Mucosa of gallbladder (tissue), 1 donor: Measurements from ENCODE around the gene TSEN2. TPM values are rescaled to one million over a fixed set of nuclear protein-coding genes. Genes with fewer than 3 reads are reported as not detected.

Source experiments
- DNase-seq: peaks from one replicate; pipeline ENCODE4 v3.0.0-alpha.2; 2020; ENCODE audit warnings: low spot score
- total RNA-seq: library from RNA; stranded (reverse); gene quantifications from one replicate; pipeline ENCODE4 v1.2.1, GENCODE V29; 2021
- donor health status: DM: no; HTN: no; CAD: no.

Gene TSEN2
- total RNA-seq, 1 donor from 2014 or later = 13.6 TPM

DNA sequence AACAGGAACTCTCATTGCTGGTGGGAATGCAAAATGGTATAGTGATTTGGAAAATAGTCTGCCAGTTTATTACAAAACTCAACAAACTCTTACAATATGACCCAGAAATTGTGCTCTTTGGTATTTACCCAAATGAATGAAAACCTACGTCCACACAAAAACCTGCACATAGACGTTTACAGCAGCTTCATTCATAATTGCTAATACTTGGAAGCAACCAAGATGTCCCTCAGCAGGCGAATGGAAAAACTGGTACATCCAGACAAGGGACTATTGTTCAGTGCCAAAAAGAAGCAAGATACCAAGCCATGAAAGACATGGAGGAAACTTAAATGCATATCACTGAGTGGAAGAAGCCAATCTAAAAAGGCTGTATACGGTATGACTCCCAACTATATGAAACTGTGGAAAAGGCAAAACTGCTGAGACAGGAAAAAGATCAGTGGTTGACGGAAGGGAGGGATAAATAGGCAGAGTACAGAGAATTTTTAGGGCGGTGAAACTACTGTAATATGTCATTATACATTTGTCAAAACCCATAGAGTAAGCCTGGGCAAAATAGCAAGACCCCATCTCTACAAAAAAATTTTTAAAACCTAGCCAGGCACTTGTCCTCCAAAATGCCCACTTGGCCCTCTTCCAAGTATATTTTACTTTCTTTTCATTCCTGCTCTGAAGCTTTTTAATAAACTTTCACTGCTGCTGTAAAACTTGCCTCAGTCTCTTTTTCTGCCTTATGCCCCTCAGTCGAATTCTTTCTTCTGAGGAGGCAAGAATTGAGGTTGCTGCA is 65.9 kb downstream of the TSEN2 start:
- no peak for DNase-seq

DNA sequence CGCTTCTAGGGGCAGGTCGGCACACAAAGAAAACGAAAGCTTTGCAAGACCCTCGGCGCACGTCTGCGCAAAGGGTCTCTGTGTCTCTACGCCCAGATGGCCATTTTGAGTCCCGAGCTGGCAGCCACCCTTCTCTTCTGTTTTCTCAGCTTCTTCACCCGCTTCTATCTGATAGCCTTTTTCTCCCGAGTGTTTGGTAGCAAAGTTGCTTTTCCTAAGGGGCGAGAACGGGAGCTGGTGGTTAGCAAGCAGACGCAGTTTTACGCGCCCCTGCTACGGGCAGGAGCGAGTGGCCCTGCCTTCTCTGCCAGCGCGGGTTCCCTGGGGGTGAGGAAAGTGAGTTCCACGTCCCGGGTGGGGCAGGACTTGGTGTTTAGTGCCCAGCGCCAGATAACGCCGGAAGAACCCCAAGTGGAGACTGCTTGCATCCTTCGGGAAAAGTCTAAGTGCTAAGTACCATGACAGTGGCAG is 69.7 kb downstream of the TSEN2 start:
- no peak for DNase-seq

DNA sequence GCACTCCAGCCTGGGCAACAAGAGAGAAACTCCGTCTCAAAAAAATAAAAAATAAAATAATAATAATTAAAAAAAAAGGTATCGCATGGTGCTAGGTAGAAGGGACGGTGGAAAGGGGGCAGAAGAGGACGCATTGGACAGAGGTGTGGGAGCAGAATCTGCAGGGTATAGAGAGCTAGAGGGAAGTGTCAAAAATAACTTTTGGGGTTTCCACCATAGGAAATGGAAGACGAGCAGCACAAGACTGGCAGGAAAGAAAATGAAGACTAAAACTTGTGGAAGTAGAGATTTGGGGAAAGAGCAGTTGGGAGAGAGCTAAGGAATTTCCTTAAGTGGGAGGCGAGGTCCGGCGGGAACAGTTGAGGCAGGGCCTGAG is 72.0 kb downstream of the TSEN2 start:
- DNase-seq = no peak

DNA sequence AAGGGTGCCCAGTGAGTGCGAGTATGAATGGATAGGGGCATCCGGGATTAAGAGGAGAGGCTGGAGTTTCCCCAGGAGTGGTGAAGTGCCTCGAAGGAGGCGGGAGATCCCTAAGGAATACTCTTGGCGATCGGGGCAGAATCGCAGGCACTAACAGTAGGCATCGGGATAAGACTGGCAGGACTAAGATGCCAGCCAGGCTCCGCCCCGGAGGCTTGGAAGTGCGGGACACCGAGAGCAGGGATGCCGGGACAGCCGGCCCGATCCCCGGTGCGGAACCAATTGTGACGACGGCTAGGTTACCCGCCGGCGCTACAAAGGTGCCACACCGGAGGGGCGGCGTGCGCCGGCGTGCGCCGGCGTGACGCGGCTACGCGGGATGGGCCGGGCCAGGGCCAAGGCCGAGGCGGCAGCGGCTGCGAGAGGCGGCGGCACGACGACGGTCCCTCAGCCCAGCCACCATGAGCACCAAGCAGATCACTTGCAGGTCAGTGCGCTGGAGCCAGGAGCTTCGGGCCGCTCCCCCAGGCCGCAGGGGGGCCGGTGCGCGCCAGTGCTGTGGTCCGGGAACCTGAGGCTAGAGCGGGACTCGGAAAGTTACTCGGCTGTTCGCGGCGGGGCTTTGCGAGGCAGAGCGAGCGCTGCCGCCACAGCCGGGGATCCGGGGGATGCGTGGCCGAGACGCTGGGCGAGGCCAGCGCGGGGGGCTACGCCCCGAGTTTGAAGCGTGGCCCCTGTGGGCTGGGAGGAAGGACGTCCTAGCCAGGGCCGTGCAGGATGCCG is 72.6 kb downstream of the TSEN2 start, which contains the start of gene MKRN2:
TSS of gene MKRN2 (plus strand) at position 398 of the 783 bp plus-strand sequence. CDS start at position 462, 64 bp downstream.
- DNase-seq = peak; percentile 88

DNA sequence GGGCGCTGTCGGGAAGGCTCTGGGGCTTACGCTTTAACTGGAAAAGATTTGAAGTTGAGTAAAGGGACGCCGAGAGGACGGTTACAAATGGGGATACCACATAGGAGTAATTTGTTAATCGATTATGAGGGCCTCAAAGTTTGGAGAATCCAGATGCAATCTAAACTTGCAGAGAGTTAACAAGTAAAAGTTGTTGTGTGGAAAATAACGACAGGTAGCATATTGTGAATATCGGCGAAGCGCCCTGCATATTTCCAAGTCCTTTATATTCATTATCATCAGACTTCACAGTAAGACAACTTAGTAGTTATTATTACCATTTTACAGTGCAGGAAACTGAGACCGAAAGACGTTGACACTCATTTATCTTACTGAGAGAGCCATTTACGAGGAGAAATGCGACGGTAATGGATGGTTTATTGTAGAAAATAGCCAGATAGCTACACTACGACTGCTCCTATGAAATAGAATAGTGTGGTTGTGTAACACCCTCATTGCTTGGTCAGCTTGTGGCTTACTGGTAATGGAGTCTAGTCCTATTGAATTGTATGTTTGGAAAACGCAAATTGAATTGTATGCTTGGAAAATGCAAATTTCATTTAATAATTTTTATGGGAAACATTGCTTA is 73.3 kb downstream of the TSEN2 start:
- no peak for DNase-seq

DNA sequence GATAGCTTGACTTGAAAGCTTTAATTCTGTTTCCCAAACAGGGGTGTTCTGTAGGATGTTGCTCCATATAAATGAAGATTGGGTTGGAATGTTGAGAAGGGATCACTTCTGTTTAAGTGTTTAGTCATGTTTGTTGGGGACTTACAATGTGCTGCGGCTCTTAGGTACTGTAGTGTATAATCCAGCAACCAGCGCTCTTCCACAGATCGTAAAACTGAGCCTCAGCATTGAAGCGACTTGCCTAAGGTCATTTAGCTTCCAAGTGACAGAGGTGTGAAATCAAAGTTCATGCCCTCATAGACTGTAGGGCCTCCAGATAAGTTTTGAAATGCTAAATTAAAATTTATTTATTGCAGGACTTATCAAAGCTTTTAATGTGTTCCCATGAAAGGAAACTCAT is 74.4 kb downstream of the TSEN2 start:
- DNase-seq = no peak

DNA sequence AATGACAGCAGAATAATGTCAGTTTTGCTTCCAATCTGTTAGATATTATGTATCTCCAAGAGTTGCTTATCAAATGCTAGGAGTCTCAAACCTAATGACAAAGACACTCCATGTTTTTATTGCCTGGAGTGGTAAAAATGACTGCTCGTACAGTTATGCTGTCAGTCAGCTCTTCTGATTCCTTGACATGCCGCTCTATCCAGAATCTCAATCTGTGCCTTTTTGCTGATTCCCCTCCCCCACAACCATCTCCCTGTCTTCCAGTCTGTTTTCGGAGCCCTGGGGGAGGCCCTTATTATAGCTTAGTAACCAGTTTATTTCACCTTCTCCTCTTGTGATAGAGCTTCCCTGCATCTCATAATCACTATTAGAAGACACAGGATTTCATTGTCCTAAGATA is 75.2 kb downstream of the TSEN2 start:
- no peak for DNase-seq

DNA sequence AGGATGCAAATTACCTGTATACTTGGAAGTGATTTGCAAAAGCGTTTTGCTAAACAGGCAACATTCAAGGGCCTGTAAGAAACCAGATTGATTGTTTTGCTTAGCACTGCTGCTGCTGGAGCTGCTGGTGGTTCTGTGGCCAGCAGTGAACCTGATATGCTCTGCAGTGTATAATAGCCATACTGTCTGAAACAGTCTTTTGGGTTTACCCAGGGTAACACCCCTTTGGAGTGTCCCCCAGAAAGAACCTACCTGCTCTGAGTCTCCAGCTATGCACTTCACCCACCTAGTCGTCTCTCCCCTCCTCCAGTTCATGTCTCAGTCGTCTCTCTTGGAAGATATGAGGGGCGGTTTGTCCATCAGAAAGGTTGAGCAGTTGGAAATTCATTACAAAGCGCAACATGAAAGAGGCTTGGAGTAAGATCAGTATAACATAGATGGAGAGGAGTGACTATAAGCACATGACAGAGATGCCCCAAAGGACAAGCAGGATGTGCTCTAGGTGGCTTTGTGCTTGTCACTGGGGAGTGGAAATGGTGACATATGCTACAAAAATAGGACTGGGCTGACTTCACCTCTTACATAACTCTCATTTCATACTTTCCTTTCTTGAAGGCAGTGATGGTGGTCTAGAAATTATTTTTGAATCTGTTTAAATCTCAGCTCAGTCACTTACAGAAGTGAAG is 76.4 kb downstream of the TSEN2 start:
- DNase-seq = no peak

DNA sequence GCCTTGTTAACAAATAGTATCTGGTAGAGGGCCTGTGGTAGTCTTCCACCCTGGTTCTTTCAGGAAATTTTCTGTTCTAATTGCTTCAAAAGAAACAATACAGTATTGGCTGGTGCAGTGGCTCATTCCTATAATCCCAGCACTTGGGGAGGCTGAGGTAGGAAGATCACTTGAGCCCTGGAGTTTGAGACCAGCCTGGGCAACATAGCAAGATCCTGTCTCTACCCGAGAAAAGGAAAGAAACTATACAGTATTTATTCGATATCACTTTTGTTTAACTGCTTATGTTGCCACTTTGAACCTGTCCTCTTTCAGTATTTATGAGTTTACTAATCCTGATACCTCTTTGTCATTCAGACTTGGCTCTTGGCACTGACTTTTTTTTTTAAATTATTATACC is 77.1 kb downstream of the TSEN2 start:
- DNase-seq = no peak

DNA sequence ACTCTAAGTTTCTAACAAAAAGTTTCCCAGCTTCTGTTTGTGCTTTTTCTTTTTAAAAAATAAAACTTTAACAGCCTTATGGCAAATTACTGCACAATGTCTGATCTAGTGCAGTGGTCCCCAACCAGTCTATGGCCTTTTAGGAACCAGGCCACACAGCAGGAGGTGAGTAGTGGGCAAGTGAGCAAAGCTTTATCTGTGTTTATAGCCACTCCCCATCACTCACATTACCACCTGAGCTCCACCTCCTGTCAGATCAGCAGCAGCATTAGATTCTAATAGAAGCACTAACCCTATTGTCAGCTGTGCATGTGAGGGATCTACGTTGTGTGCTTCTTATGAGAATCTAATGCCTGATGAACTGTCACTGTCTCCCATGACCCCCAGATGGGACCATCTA is 78.2 kb downstream of the TSEN2 start:
- DNase-seq = no peak

DNA sequence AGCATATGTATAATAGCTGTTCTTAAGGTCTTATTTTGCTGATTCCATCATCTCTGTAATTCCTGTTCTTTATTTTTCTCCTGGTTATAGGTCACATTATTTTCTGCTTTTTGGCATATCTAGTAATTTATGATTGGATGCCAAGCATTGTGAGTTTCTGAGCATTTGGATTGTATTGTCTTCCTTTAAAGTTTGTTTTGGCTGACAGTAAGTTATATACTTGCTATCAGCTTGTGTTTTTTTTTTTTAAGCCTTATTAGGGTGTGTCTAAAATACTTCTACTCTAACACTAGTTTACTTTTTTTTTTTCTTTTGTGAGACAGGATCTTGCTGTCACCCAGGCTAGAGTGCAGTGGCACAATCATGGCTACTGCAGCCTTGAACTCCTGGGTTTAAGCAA is 82.7 kb downstream of the TSEN2 start:
- no peak for DNase-seq

DNA sequence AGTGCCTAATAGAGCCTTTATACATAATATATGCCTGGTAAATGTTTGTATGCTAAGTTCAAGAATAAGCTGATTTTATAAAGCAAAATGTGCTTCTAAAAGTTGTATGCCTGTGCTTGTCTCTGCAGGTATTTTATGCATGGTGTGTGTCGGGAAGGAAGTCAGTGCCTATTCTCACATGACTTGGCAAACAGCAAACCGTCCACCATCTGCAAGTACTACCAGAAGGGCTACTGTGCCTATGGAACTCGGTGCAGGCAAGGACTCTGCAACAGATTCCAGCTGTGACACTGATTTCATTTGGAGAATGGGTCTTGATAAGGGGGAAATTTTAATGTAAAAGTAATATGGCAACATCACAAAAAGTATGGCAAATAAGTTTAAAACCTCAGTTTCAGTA is 84.5 kb downstream of the TSEN2 start:
- no peak for DNase-seq

DNA sequence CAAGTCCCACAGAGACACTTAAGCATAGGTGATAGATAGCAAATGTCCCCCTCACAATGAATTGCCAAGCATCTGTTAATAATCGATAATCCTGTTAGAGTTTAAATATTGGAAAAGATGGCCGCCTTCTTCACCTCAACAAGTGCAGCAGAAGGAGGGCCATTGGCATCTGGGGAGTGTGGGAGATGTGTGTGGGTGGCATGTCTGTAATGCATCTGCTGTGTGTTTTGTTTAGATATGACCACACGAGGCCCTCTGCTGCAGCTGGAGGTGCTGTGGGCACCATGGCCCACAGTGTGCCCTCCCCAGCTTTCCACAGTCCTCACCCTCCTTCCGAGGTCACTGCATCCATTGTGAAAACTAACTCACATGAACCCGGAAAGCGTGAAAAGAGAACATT is 85.6 kb downstream of the TSEN2 start:
- DNase-seq = no peak

DNA sequence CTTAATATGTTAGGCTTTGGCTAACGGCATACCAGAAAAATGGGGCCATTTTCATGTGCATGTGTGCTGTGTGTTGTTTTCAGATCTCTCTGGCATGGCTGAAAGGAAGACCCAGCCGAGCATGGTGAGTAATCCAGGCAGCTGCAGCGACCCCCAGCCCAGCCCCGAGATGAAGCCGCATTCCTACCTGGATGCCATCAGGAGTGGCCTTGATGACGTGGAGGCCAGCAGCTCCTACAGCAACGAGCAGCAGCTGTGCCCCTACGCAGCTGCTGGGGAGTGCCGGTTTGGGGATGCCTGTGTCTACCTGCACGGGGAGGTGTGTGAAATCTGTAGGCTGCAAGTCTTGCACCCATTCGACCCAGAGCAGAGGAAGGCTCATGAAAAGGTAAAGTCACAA is 87.7 kb downstream of the TSEN2 start:
- DNase-seq = no peak

DNA sequence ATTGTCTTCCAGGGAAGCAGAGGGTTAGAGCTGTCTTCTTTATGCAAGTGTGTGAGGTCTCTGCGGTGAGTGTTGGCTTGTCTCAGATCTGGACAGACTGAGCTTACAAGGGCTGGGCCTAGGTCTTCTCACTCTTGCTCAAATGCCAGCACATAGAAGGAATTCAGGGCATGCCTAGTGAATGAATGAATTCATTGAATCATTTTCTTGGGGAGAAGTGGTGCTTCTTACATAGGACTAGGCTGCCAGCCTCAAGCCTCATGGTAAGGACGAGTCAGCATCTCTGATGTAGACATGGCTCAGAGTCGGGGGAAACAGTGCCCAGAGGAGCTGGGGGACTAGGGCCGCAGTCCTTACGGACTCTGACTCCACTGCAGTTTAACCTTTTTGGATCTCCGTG is 89.9 kb downstream of the TSEN2 start:
- DNase-seq = no peak

DNA sequence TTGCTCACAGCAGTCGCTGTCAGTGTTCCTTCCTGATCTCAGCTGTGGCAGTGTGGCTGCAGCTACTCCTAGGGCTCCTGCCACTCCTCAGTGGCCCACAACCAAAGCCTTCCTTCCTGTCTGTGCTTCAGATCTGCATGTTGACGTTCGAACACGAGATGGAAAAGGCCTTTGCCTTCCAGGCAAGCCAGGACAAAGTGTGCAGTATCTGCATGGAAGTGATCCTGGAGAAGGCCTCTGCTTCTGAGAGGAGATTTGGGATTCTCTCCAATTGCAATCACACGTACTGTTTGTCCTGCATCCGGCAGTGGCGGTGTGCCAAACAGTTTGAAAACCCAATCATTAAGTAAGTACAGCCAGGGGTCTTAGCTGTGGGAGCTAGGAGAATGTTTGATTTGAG is 90.4 kb downstream of the TSEN2 start:
- no peak for DNase-seq

DNA sequence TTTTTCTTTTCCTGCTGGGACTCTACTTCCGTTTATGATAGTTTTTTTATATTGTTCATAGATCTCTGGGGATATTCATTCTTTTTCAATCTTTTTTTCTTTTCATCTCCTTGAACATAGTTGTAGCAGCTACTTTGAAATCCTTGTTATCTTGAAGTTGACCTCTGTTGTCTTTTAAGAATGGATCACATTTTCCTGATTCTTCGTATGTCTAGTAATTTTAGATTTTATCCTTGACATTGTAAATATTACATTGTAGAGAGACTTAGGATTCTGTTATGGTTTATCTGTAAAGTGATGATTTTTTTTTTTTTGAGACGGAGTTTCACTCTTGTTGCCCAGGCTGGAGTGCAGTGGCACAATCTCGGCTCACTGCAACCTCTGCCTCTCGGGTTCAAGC is 93.1 kb downstream of the TSEN2 start:
- DNase-seq = no peak

DNA sequence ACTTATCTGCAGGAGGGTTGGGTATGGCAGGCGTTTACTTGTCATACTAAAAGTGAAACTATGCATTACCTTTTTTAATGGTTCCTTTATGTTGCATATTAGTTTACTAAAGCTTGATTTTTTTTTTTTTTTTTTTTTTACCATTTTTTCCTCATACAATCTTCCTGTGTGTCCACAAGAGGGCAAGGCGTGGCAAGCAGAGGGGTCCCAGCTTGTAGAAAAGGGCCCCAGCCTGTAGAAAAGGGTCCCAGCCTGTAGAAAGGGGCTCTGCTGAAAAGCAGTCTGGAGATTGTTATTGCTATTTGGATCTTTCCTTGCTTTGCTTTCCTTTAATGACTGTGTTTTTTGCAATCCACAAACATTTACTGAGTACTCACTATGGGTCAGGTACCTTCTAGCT is 94.5 kb downstream of the TSEN2 start:
- no peak for DNase-seq

DNA sequence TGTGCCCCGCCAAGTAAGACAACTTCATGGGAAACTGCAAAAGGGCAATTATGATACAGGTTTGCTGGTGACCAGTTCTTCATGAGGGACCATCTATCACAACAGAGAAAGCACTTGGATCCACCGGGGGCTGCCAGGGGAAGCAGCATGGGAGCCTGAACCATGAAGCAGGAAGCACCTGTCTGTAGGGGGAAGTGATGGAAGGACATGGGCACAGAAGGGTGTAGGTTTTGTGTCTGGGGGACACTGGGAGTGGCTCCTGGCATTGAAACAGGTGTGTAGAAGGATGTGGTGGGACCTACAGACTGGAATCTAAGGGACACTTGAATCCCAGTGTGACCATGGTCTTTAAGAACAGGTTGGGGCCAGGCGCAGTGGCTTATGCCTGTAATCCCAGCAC is 95.2 kb downstream of the TSEN2 start:
- no peak for DNase-seq

DNA sequence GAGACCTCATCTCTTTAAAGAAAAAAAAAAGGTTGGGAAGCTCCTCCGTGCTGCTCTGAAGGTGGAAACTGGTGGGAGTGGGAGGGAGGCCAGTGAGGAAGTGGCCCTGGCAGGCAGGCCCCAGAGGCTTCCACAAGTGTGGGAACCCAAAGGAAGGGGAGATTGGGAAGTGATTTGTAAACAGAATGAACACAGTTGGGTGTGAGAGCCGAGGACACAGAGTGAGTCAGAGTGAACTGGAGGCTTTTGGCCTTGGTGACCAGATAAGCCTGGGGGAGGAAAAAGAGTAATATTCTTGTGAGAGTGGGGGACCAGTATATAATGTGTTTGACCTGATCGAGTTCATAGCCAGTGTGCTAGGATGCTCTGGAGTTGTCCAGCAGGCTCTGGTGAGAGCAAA is 95.6 kb downstream of the TSEN2 start:
- no peak for DNase-seq

DNA sequence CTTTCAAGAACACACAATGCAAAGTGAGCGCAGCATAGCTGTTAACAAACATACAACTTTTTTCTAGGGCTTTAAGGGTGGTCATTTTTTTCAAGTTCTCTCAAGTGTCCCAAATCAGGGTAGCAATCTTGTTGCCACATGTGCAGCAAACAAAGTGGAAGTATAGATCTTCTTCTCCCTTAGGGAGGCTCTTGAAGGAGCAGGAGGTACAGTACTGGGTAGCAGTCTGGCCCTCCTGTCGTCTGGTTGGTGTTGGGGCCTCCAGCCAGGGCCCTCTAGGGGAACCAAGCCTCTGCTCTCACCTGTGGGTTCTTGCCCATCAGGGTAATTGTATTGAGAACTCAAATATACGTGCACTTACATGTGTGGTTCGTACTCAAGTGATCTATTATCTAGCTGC is 98.5 kb downstream of the TSEN2 start:
- no peak for DNase-seq
